K562 (cell line): ENCODE measurements around the gene METTL25B. TPM values are rescaled to one million over a fixed set of nuclear protein-coding genes. Genes with fewer than 3 reads are reported as not detected.

Experiments
- ATAC-seq: fragments of 200-7000 bp; cut with Tn5 transposase; 3 replicates; pipeline ENCODE4 v1.9.1; 2020; ENCODE audit warnings: moderate library complexity
- BruUV-seq: library from RNA; stranded (reverse); fragments of 400-500 nt; replicated peaks from 2 replicates; lab custom pipeline; 2021; lab: Mats Ljungman, UMichigan
- CTCF ChIA-PET: fragments of 300-600 bp; formaldehyde crosslinking; extraction: SDS; loops from one replicate; lab custom pipeline; 2021; ENCODE audit warnings: low intra/inter-chr PET ratio; lab: Yijun Ruan, JAX
- POLR2A ChIA-PET: fragments of 300-600, 350-650 bp; sonication (Branson Sonifier 250); formaldehyde crosslinking; extraction: SDS; loops from one replicate; lab custom pipeline; 2021; ENCODE audit warnings: antibody characterized with exemption, inconsistent platforms; lab: Yijun Ruan, JAX
- DNase-seq, 4 experiments: peaks; one replicate each; pipeline versions ENCODE4 v3.0.0 to v3.0.0-alpha.2; 2011 to 2018; ENCODE audit warnings: low spot score in 3 of 4, mixed read lengths in 3 of 4; ENCODE audit errors: extremely low read depth in 1 of 4
- FAIRE-seq: peaks from 2 replicates; lab custom pipeline; 2011; peaks lifted over from hg19 to GRCh38; lab: Jason Lieb, UNC
- H2AFZ ChIP-seq: 2 replicates; pipeline ENCODE4 v1.6.0; 2011; ENCODE audit warnings: low read depth, low read length, control low read depth, inconsistent platforms
- H3K27ac ChIP-seq: fragments of 200-600 bp; 3 replicates; pipeline ENCODE4 v1.8.0; 2011; ENCODE audit warnings: low read depth, mild to moderate bottlenecking, control low read depth, inconsistent platforms, low read length, moderate library complexity, mixed read lengths; ENCODE audit errors: extremely low read depth
- H3K27me3 ChIP-seq, 2 experiments: fragments of 300-600 bp in 1 of 2; 2 replicates in 1 of 2; 3 replicates in 1 of 2; pipeline versions ENCODE4 v1.6.0 to v1.8.0; 2011; ENCODE audit warnings: inconsistent platforms in 2 of 2, low read length in 2 of 2, mild to moderate bottlenecking in 1 of 2, mixed read lengths in 1 of 2, moderate library complexity in 1 of 2; ENCODE audit not compliant: control insufficient read depth in 2 of 2, insufficient read depth in 2 of 2
- H3K36me3 ChIP-seq: fragments of 300-600 bp; 3 replicates; pipeline ENCODE4 v1.8.0; 2011; ENCODE audit warnings: mild to moderate bottlenecking, low read length, inconsistent platforms; ENCODE audit not compliant: control insufficient read depth, insufficient read depth
- H3K4me1 ChIP-seq, 2 experiments: fragments of 200-600 bp in 1 of 2; replicated peaks in 1 of 2; 2 replicates in 1 of 2; 3 replicates in 1 of 2; pipeline versions ENCODE4 v1.5.1 to v1.8.0; 2011; ENCODE audit warnings: inconsistent platforms in 2 of 2, low read length in 2 of 2, mild to moderate bottlenecking in 1 of 2, mixed read lengths in 1 of 2, moderate library complexity in 1 of 2; ENCODE audit not compliant: control insufficient read depth in 2 of 2, insufficient read depth in 2 of 2
- H3K4me2 ChIP-seq: 2 replicates; pipeline ENCODE4 v1.6.1; 2011; ENCODE audit warnings: low read length, control low read depth, inconsistent platforms, mixed read lengths; ENCODE audit not compliant: insufficient read depth
- H3K4me3 ChIP-seq: fragments of 200-600 bp; sonication (generic), shearing (Covaris generic); 2 replicates; pipeline ENCODE4 v1.5.1; 2016; ENCODE audit warnings: control low read depth, inconsistent platforms
- H3K79me2 ChIP-seq: fragments of 200-600 bp; 3 replicates; pipeline ENCODE4 v1.8.0; 2011; ENCODE audit warnings: low read length, inconsistent platforms; ENCODE audit not compliant: control insufficient read depth, insufficient read depth
- H3K9ac ChIP-seq, 2 experiments: 2 replicates each; pipeline versions ENCODE4 v1.6.0 to v1.6.1; 2011; ENCODE audit warnings: low read depth in 2 of 2, low read length in 2 of 2, control low read depth in 1 of 2, inconsistent platforms in 1 of 2, mild to moderate bottlenecking in 1 of 2, mixed read lengths in 1 of 2; ENCODE audit not compliant: insufficient read depth in 1 of 2
- H3K9me1 ChIP-seq: one replicate; pipeline ENCODE4 v1.6.0; 2011; ENCODE audit warnings: inconsistent platforms, mild to moderate bottlenecking, low read length, moderate library complexity; ENCODE audit not compliant: control insufficient read depth, insufficient read depth
- H3K9me3 ChIP-seq: replicated peaks from 2 replicates; pipeline ENCODE4 v1.5.1; 2011; ENCODE audit warnings: low read depth, low read length, inconsistent platforms; ENCODE audit not compliant: control insufficient read depth, insufficient read depth
- H4K20me1 ChIP-seq: replicated peaks from 2 replicates; pipeline ENCODE4 v1.6.1; 2011; ENCODE audit warnings: low read length, inconsistent platforms, mixed read lengths; ENCODE audit not compliant: control insufficient read depth, insufficient read depth
- BCLAF1 ChIP-seq, 2 experiments: fragments of 450-650 bp in 1 of 2; IDR thresholded peaks; 2 replicates each; pipeline ENCODE4 v1.6.1; 2011 to 2017; ENCODE audit warnings: low read depth in 2 of 2, antibody characterized with exemption in 1 of 2, borderline replicate concordance in 1 of 2, low read length in 1 of 2, mild to moderate bottlenecking in 1 of 2, mixed read lengths in 1 of 2; ENCODE audit not compliant: control insufficient read depth in 1 of 2
- CBX3 ChIP-seq, 2 experiments: IDR thresholded peaks; 1 replicate in 1 of 2; 2 replicates in 1 of 2; pipeline ENCODE4 v1.6.1; 2012; ENCODE audit warnings: inconsistent platforms in 2 of 2, low read length in 2 of 2, borderline replicate concordance in 1 of 2, control low read depth in 1 of 2
- HDAC1 ChIP-seq, 2 experiments: fragments of 450-650 bp; IDR thresholded peaks; 2 replicates each; pipeline ENCODE4 v1.6.1; 2016 to 2017; ENCODE audit warnings: inconsistent platforms in 1 of 2, mild to moderate bottlenecking in 1 of 2, moderate library complexity in 1 of 2
- KDM2B ChIP-seq: fragments of 250-450 bp; sonication (Bioruptor Pico); IDR thresholded peaks from 2 replicates; pipeline ENCODE4 v1.8.0; 2021; ENCODE audit warnings: mild to moderate bottlenecking, moderate library complexity
- POLR2A ChIP-seq: fragments of 450-650 bp; conservative IDR thresholded peaks from 2 replicates; pipeline ENCODE4 v1.6.1; 2016
- PTRF ChIP-seq: fragments of 450-650 bp; IDR thresholded peaks from 2 replicates; pipeline ENCODE4 v1.6.1; 2016; ENCODE audit warnings: mild to moderate bottlenecking, missing genetic modification characterization, missing compliant biosample characterization
- RBM15 ChIP-seq: fragments of 200-400 bp; formaldehyde crosslinking; IDR thresholded peaks from 2 replicates; pipeline ENCODE4 v1.6.1; 2018; ENCODE audit warnings: mild to moderate bottlenecking, low read length, moderate library complexity; ENCODE audit not compliant: insufficient read depth
- RBM22 ChIP-seq: fragments of 200-400 bp; formaldehyde crosslinking; IDR thresholded peaks from 2 replicates; pipeline ENCODE4 v1.6.1; 2018; ENCODE audit warnings: low read length, low read depth; ENCODE audit not compliant: poor library complexity, severe bottlenecking
- SAFB ChIP-seq: fragments of 200-400 bp; formaldehyde crosslinking; IDR thresholded peaks from 2 replicates; pipeline ENCODE4 v1.6.1; 2017; ENCODE audit warnings: low read depth, low read length, borderline replicate concordance
- SREBF2 ChIP-seq: sonication (generic); formaldehyde crosslinking; IDR thresholded peaks from 2 replicates; pipeline ENCODE4 v1.4.0; 2020; ENCODE audit warnings: mild to moderate bottlenecking, missing genetic modification reagents
- TBL1XR1 ChIP-seq, 2 experiments: IDR thresholded peaks; 2 replicates each; pipeline ENCODE4 v1.6.1; 2012; ENCODE audit warnings: improper control_type of control experiment in 2 of 2, low read length in 2 of 2, mild to moderate bottlenecking in 1 of 2
- ZC3H4 ChIP-seq: sonication (generic); formaldehyde crosslinking; IDR thresholded peaks from 2 replicates; pipeline ENCODE4 v1.9.0; 2021; ENCODE audit warnings: missing genetic modification reagents, borderline replicate concordance
- ZNF124 ChIP-seq: sonication (generic); formaldehyde crosslinking; IDR thresholded peaks from 2 replicates; pipeline ENCODE4 v1.8.1; 2022; ENCODE audit warnings: missing genetic modification reagents
- ZNF592 ChIP-seq: fragments of 450-650 bp; IDR thresholded peaks from 2 replicates; pipeline ENCODE4 v1.6.1; 2017; ENCODE audit warnings: antibody characterized with exemption, mild to moderate bottlenecking
- WGBS: fragments of 100-300 bp; shearing (Covaris generic); methylation state at CpG from one replicate; pipeline ENCODE4 v1.1.6; 2016; ENCODE audit warnings: low coverage, mixed read lengths; ENCODE audit not compliant: insufficient coverage; ENCODE audit errors: missing lambda C conversion rate; 5-methylcytosine and 5-hydroxymethylcytosine counted together
- in situ Hi-C: fragments of 300-500 bp; cut with MboI; formaldehyde crosslinking; loops from 4 replicates; pipeline ENCODE4 v1.15.0; 2018; ENCODE audit warnings: inconsistent platforms, mixed read lengths
- intact Hi-C: fragments of 100-400 bp; cut with micrococcal nuclease; formaldehyde crosslinking; loops from 2 replicates; pipeline ENCODE4 v1.14.2; 2022
- polyA plus RNA-seq, 8 experiments: library from polyadenylated mRNA; depleted of rRNA in 4 of 8; stranded (reverse) in 5 of 8; unstranded in 3 of 8; fragments of >200 nt; fragmentation: Nextera tagmentation in 2 of 8; fragmentation: Illumina TruSeq in 1 of 8; extraction: Ambion mirVana in 2 of 8; extraction: Trizol in 1 of 8; gene quantifications; 2 replicates each; pipeline versions ENCODE4 v1.2.1 to v1.2.3, GENCODE V29; 2011 to 2014; ENCODE audit warnings: inconsistent platforms in 1 of 8, missing spikeins in 1 of 8
- total RNA-seq, 7 experiments: library from RNA; depleted of rRNA in 6 of 7; stranded (reverse); fragments of >200 nt in 6 of 7; fragmentation: Illumina TruSeq in 2 of 7; extraction: Trizol in 2 of 7; gene quantifications; 2 replicates each; pipeline versions ENCODE4 v1.2.1 to v1.2.3, GENCODE V29; 2011 to 2021; ENCODE audit warnings: low replicate concordance in 1 of 7

Gene METTL25B
- total and polyA plus RNA-seq, 9 of the 15 experiments (the other 6 are each of a cell fraction or from before 2014, with no cell fraction given), result 7.7 to 48.3 (median 33.1) TPM

- in situ Hi-C loops, result loop anchor here (25.0 kb wide), 1 partner anchor 1434 kb away; the partner anchor contains the start of genes FDPS, PKLR and RUSC1
- peaks cover 46 to 50% of the 10 kb centered on the region in 2 experiments for H3K4me1 ChIP-seq
- FAIRE-seq, result no peak
Measured at GRCh38 chr1:156745881-156746280, 17.6 kb downstream of the METTL25B start.

More at GRCh38 chr1:156745881-156746280, 17.6 kb downstream of the METTL25B start:
- Histone ChIP-seq H4K20me1 (peaks cover 26% of the 10 kb centered on the region), H3K27ac (peak overlapping the region; percentile 97), H3K9me3 (no peaks in the 10 kb centered on the region), H3K9ac (peak overlapping the region; percentile 59 to 91; a peak in 3 of 4 replicates), H3K27me3 (no peaks in the 10 kb centered on the region), H3K36me3 (peaks cover 78% of the 10 kb centered on the region), H3K4me3 (peak overlapping the region; percentile 48; the same call in 1 of the 2 replicates), H3K9me1 (no peaks in the 10 kb centered on the region), H3K4me2 (peak overlapping the region; percentile 83; the same call in 1 of the 2 replicates), H2AFZ (no peak overlapping the region), H3K79me2 (peaks cover 70% of the 10 kb centered on the region)
- DNase-seq, result no peak
- POLR2A ChIA-PET, result interaction anchor here (0.7 kb wide), 1 partner anchor 17 kb away, joined by 3 read pairs; no protein-coding TSS in a partner anchor
- no peak for TF ChIP-seq HDAC1 (IDR thresholded peaks at IDR 0.05)
- no peak for TF ChIP-seq BCLAF1 (IDR thresholded peaks at IDR 0.05; ENCODE audit: borderline replicate concordance in 1 of 2, control insufficient read depth in 1 of 2, low read depth in 2 of 2, low read length in 1 of 2)
- TF ChIP-seq POLR2A, result no peak
- no peak for TF ChIP-seq SREBF2 (CRISPR knock-in tag)
- no peak for TF ChIP-seq CBX3 (IDR thresholded peaks at IDR 0.05; ENCODE audit: borderline replicate concordance in 1 of 2, low read length in 2 of 2)
- no peak for TF ChIP-seq SAFB
- TF ChIP-seq TBL1XR1 (IDR thresholded peaks at IDR 0.05; ENCODE audit: low read length in 2 of 2), result no peak
- TF ChIP-seq KDM2B (CRISPR knock-in tag), result no peak
- TF ChIP-seq ZNF592, result no peak
- no peak for TF ChIP-seq ZNF124 (CRISPR knock-in tag)
- TF ChIP-seq PTRF (tag), result no peak
- TF ChIP-seq RBM15, result no peak
- TF ChIP-seq ZC3H4 (CRISPR knock-in tag), result no peak
- TF ChIP-seq RBM22, result no peak
- CTCF ChIA-PET, result no interaction called here
- intact Hi-C loops, result no loop called here
- 77% methylated on average over 3 of the region's 3 CpGs for WGBS
- no TSS peak for BruUV-seq
- ATAC-seq, result no peak
